HepG2 (cell line): ENCODE measurements around the gene VAC14. TPM values are rescaled to one million over a fixed set of nuclear protein-coding genes. Genes with fewer than 3 reads are reported as not detected.
A peak's percentile ranks its signal among the peaks of the same experiment; 100 is the strongest.

Experiments used
- BRCA1 ChIP-seq: sonication (generic); formaldehyde crosslinking; IDR thresholded peaks from 2 replicates; pipeline ENCODE4 v1.4.0; 2020; ENCODE audit warnings: missing genetic modification reagents
- GABPA ChIP-seq, 2 experiments: IDR thresholded peaks; 2 replicates each; pipeline ENCODE4 v1.6.1; 2011 to 2016; ENCODE audit warnings: low read depth in 2 of 2, low read length in 1 of 2, missing biosample characterization in 1 of 2, missing genetic modification characterization in 1 of 2
- KDM6A ChIP-seq: IDR thresholded peaks from 2 replicates; pipeline ENCODE4 v1.6.1; 2016; ENCODE audit warnings: low read depth
- LCORL ChIP-seq, 2 experiments: fragments of 450-650 bp in 1 of 2; sonication (generic) in 1 of 2; formaldehyde crosslinking in 1 of 2; IDR thresholded peaks; 2 replicates each; pipeline versions ENCODE4 v1.5.0 to v1.6.1; 2017 to 2020; ENCODE audit warnings: antibody characterized with exemption in 1 of 2, missing genetic modification reagents in 1 of 2
- PHB2 ChIP-seq: fragments of 450-650 bp; IDR thresholded peaks from 2 replicates; pipeline ENCODE4 v1.6.1; 2018; ENCODE audit not compliant: partially characterized antibody
- SP2 ChIP-seq: sonication (generic); formaldehyde crosslinking; IDR thresholded peaks from 2 replicates; pipeline ENCODE4 v1.5.1; 2020; ENCODE audit warnings: mild to moderate bottlenecking, missing genetic modification reagents
- TCF7 ChIP-seq: sonication (generic); IDR thresholded peaks from 2 replicates; pipeline ENCODE4 v1.6.1; 2016; ENCODE audit warnings: antibody characterized with exemption, low read depth
- TFAP4 ChIP-seq: sonication (generic); IDR thresholded peaks from 2 replicates; pipeline ENCODE4 v1.6.1; 2016; ENCODE audit warnings: low read depth, borderline replicate concordance
- THAP8 ChIP-seq: sonication (generic); formaldehyde crosslinking; IDR thresholded peaks from 2 replicates; pipeline ENCODE4 v1.5.1; 2020; ENCODE audit warnings: missing genetic modification reagents, mild to moderate bottlenecking, borderline replicate concordance
- TOE1 ChIP-seq: sonication (generic); formaldehyde crosslinking; IDR thresholded peaks from 2 replicates; pipeline ENCODE4 v1.4.0; 2020; ENCODE audit warnings: mild to moderate bottlenecking, missing genetic modification reagents
- TSC22D2 ChIP-seq: sonication (generic); formaldehyde crosslinking; IDR thresholded peaks from 2 replicates; pipeline ENCODE4 v1.5.1; 2020; ENCODE audit warnings: missing genetic modification reagents, mild to moderate bottlenecking, borderline replicate concordance
- ZBTB44 ChIP-seq: sonication (generic); formaldehyde crosslinking; IDR thresholded peaks from 2 replicates; pipeline ENCODE4 v1.4.0; 2020; ENCODE audit warnings: missing genetic modification reagents
- ZNF317 ChIP-seq: sonication (generic); formaldehyde crosslinking; IDR thresholded peaks from 2 replicates; pipeline ENCODE4 v1.5.0; 2020; ENCODE audit warnings: mild to moderate bottlenecking, missing genetic modification reagents
- ZNF639 ChIP-seq: conservative IDR thresholded peaks from 2 replicates; pipeline ENCODE4 v1.6.1; 2018; ENCODE audit warnings: missing genetic modification reagents
- ZNF687 ChIP-seq: sonication (generic); formaldehyde crosslinking; IDR thresholded peaks from 2 replicates; pipeline ENCODE4 v1.5.1; 2020; ENCODE audit warnings: mild to moderate bottlenecking, missing genetic modification reagents, moderate library complexity
- ZNF792 ChIP-seq: IDR thresholded peaks from 2 replicates; pipeline ENCODE4 v1.6.1; 2016
- ZXDC ChIP-seq: sonication (generic); formaldehyde crosslinking; IDR thresholded peaks from 2 replicates; pipeline ENCODE4 v1.5.0; 2020; ENCODE audit warnings: mild to moderate bottlenecking, missing genetic modification reagents
- polyA plus RNA-seq, 8 experiments: library from polyadenylated mRNA; depleted of rRNA in 3 of 8; stranded (reverse) in 7 of 8; unstranded in 1 of 8; fragments of >200 nt; fragmentation: Illumina TruSeq in 4 of 8; extraction: Trizol in 4 of 8; gene quantifications; 2 replicates each; pipeline versions ENCODE4 v1.2.1 to v1.2.3, GENCODE V29; 2011 to 2016; ENCODE audit warnings: low read depth in 4 of 8, missing spikeins in 1 of 8, mixed read lengths in 1 of 8; ENCODE audit not compliant: insufficient read depth in 1 of 8
- total RNA-seq, 5 experiments: library from RNA; depleted of rRNA; stranded (reverse); fragments of >200 nt; fragmentation: Illumina TruSeq; extraction: Trizol; gene quantifications; 2 replicates each; pipeline ENCODE4 v1.2.3, GENCODE V29; 2016; ENCODE audit warnings: low read depth in 1 of 5

The VAC14 gene
- total and polyA plus RNA-seq, 2 of the 13 experiments (the other 11 are each of a cell fraction or from before 2014, with no cell fraction given), result 23.5 to 24.6 TPM

GRCh38 chr16:70738083-70738977 is 62.6 kb downstream of the VAC14 start (continued):
- TF ChIP-seq ZXDC (CRISPR knock-in tag) (no peak), KDM6A (CRISPR knock-in tag) (no peak), BRCA1 (CRISPR knock-in tag) (no peak), THAP8 (no peak), ZNF639 (CRISPR knock-in tag) (no peak), TOE1 (CRISPR knock-in tag) (no peak), TSC22D2 (no peak), TFAP4 (peak; percentile 56; the same call in 1 of the 2 replicates), LCORL (IDR thresholded peaks at IDR 0.05) (no peak), LCORL (CRISPR knock-in tag; IDR thresholded peaks at IDR 0.05) (peak; percentile 78; the same call in 1 of the 2 replicates), ZNF792 (CRISPR knock-in tag) (peak; percentile 35; the same call in 1 of the 2 replicates), SP2 (CRISPR knock-in tag) (no peak), ZBTB44 (no peak), ZNF317 (CRISPR knock-in tag) (no peak), GABPA (IDR thresholded peaks at IDR 0.05; ENCODE audit: low read depth, low read length) (no peak), GABPA (CRISPR knock-in tag; IDR thresholded peaks at IDR 0.05; ENCODE audit: low read depth) (no peak), ZNF687 (peak; percentile 91), TCF7 (no peak), PHB2 (no peak)
